Astrocyte of the cerebellum (primary cell): ENCODE measurements around the gene STH.
"Not testable (repeated sequence)": the region's sequence is repeated elsewhere in the genome, so short reads cannot be mapped to it uniquely, and the experiment has no call there.

Experiments used
- DNase-seq: peaks from one replicate; pipeline ENCODE4 v3.0.0-alpha.2; 2011; ENCODE audit warnings: low read depth
- H3K4me3 ChIP-seq: 2 replicates; pipeline ENCODE4 v1.5.1; 2011; ENCODE audit warnings: mild to moderate bottlenecking, low read depth, low read length, moderate library complexity
- CTCF ChIP-seq: IDR thresholded peaks from 2 replicates; pipeline ENCODE4 v1.5.1; 2012; ENCODE audit warnings: low read length, low read depth, moderate library complexity, mild to moderate bottlenecking; ENCODE audit errors: missing control alignments
- in situ Hi-C: cut with HindIII; loops from 2 replicates; pipeline ENCODE4 v1.10.0; 2017; ENCODE audit warnings: low sequenced_read_pairs

Gene STH

GRCh38 chr17:45953561-45953960 lies 45.5 kb upstream of the STH start:
- in situ Hi-C loops: no loop called here
- no peak for TF ChIP-seq CTCF
- no peak for DNase-seq
- no peak overlapping the region for H3K4me3 ChIP-seq

DNA sequence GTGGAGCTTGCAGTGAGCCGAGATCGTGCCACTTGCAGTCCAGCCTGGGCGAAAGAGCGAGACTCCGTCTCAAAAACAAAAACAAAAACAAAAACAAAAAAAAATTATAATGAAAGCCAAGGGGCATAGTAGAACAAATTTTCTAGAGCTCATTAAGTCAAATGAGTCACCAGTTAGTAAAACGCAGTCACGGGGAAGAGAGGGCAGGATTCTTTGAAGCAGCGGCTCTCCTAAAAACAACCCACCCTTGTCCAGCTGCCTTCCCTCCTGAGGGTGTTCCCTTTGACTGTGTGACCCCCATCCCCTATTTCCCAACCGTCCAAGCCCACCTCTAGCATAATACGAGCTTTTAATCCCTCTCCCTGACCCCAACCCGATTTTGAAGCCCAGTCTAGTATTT lies 44.1 kb upstream of the STH start:
- H3K4me3 ChIP-seq: no peak overlapping the region
- DNase-seq: no peak
- TF ChIP-seq CTCF: no peak
- in situ Hi-C loops: no loop called here

DNA sequence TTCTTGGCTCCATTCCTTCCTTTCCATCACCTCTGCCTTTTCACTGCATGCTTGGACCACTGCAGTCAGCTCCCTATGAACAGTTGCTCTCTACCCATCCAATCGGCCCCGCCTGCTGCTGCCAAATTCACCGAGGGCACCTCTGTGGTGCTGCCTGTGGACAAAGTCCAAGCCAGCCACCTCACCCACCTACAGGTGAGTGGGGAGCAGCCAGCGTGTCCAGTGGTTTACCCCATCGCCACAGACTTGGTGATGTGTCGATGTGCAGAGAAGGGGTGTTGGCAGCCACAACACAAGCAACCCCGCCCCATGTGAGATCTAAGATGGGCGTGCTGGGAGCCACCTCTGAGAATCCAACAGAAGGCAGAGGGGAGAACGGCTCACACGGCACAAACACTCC lies 43.7 kb upstream of the STH start:
- no peak for TF ChIP-seq CTCF
- DNase-seq: no peak
- in situ Hi-C loops: no loop called here
- no peak overlapping the region for H3K4me3 ChIP-seq

GRCh38 chr17:45956090-45956489 lies 43.0 kb upstream of the STH start:
- no peak for TF ChIP-seq CTCF
- in situ Hi-C loops: no loop called here
- DNase-seq: no peak
- H3K4me3 ChIP-seq: no peak overlapping the region

DNA sequence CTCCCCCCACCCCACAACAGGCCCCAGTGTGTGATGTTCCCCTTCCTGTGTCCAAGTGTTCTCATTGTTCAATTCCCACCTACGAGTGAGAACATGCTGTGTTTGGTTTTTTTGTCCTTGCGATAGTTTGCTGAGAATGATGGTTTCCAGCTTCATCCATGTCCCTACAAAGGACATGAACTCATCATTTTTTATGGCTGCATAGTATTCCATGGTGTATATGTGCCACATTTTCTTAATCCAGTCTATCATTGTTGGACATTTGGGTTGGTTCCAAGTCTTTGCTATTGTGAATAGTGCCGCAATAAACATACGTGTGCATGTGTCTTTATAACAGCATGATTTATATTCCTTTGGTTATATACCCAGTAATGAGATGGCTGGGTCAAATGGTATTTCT lies 42.3 kb upstream of the STH start:
- in situ Hi-C loops, H3K4me3 ChIP-seq, DNase-seq: not testable (repeated sequence)

DNA sequence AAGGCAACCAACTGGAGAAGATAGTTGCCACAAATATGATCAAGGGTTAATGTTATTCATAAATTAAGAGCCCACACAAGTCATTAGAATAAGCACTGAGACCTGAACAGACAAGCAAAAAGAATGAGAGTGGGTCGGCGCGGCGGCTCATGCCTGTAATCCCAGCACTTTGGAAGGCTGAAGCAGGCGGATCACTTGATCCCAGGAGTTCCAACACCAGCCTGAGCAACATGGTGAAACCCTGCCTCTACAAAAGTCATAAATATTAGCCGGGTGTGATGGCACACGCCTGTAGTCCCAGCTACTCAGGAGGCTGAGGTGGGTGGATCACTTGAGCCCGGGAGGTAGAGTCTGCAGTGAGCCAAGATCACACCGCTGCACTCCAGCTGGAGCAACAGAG lies 40.7 kb upstream of the STH start:
- in situ Hi-C loops: no loop called here
- TF ChIP-seq CTCF: no peak
- no peak overlapping the region for H3K4me3 ChIP-seq
- no peak for DNase-seq

DNA sequence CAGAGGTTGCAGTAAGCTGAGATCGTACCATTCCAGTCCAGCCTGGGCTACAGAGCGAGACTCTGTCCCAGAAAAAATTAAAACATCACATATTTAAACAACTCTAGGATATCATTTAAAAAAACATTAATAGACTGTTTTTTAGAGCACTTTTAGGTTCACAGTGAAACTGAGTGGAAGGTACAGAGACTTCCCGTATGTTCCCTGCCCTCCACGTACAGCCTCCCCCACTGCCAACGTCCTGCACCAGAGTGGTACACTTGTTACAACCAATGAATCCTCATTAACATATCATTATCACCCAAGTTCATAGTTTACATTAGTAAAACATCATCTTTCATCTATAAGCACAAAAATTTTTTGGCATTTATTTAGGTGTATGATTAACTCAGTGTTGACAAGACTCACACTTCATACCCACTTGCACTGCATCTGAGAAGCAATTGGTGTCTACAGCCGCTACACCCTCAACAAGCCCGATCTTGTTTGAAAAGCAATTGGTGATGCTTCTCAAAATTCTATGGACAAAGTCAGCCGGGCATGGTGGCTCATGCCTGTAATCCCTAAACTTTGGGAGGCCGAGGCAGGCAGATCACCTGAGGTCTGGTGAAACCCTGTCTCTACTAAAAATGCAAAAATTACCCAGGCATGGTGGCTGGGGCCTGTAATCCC lies 39.9 kb upstream of the STH start:
- no peak for DNase-seq
- in situ Hi-C loops: no loop called here
- TF ChIP-seq CTCF: no peak
- H3K4me3 ChIP-seq: no peak overlapping the region
